Dedifferentiated amniotic fluid mesenchymal stem cell (primary cell): ENCODE measurements around the gene DUOX2.
"Not testable (repeated sequence)": the region's sequence is repeated elsewhere in the genome, so short reads cannot be mapped to it uniquely, and the experiment has no call there.

ENCODE experiments used
- DNase-seq: peaks from one replicate; pipeline ENCODE4 v3.0.0-alpha.2; 2016; ENCODE audit errors: extremely low spot score

Gene DUOX2

DNA sequence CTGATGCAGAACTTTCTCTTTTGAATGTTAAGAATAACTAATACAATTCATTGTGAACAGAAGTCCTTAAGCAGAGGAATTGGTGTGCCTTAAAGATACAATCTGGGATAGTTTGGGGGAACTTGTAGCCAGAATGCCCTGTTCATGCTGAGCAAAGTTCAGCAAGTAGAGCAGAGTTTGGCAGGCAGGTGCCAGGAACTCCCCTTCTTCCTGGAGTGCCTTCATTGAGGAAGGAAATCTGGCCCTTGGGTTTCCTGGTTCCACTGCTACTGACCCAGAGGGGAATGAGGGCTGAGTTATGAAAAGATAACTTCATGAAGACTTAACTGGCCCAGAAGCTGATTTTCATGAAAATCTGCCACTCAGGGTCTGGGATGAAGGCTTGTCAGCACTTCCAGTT lies 40.4 kb downstream of the DUOX2 start:
- DNase-seq, result not testable (repeated sequence)

DNA sequence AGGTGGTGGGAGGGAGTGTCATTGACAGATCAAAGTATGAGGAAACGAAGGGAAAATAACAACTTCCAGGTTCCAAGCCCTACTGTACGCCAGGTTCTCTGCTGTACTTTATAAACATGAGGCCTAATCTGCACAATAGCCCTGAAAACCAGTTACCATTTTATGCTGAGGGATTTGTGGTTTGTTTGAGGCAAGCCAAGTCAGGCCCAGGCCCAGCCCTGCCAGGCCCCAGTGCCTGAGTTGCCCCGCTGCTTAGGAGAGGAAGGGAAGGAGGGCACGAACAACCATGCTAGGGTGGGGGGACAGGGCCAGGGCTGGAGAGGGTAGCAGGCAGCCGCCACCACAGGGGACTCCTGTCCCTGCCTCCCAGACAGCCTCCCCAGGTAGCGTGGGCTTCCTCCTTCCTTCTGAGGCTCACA lies 44.0 kb downstream of the DUOX2 start:
- DNase-seq, result not testable (repeated sequence)

DNA sequence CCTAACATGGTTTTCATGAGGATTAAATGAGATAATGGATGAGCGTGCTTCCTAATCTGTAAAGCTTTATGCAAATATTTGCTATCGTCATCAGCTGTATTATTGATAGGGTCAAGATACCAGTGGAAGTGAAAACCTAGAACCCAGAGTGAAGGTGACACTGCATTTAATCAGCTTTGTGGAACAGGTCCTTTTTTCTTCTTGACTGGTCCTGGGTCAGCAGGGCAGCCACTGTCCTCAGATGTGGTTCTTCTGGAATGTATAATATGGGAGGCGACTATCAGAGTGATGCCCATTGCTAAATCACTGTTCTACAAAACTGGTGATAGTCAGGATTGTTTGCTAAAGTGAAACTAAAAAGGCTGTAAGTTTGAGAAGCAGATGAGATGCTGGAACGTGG lies 49.6 kb downstream of the DUOX2 start:
- no peak for DNase-seq

DNA sequence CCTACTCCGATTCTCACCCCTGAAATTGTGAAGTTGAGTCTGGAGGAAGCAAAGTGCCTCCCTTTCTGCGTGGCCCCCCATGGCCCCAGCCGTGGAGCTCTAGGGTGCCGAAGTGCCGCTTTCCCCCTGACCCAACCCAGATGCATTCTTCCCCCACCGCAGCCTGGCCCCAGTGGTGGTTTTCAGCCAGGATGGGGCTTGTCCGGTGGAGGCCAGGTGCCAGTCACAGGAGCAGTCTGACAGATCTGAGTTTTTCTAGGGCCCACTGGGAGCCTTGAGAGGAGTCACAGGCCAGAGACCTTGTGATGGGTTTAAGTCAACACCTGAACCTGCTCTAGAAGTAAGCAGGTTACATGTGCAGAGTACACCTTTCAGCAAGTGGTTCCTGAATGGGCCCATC lies 51.7 kb downstream of the DUOX2 start:
- not testable (repeated sequence) for DNase-seq

DNA sequence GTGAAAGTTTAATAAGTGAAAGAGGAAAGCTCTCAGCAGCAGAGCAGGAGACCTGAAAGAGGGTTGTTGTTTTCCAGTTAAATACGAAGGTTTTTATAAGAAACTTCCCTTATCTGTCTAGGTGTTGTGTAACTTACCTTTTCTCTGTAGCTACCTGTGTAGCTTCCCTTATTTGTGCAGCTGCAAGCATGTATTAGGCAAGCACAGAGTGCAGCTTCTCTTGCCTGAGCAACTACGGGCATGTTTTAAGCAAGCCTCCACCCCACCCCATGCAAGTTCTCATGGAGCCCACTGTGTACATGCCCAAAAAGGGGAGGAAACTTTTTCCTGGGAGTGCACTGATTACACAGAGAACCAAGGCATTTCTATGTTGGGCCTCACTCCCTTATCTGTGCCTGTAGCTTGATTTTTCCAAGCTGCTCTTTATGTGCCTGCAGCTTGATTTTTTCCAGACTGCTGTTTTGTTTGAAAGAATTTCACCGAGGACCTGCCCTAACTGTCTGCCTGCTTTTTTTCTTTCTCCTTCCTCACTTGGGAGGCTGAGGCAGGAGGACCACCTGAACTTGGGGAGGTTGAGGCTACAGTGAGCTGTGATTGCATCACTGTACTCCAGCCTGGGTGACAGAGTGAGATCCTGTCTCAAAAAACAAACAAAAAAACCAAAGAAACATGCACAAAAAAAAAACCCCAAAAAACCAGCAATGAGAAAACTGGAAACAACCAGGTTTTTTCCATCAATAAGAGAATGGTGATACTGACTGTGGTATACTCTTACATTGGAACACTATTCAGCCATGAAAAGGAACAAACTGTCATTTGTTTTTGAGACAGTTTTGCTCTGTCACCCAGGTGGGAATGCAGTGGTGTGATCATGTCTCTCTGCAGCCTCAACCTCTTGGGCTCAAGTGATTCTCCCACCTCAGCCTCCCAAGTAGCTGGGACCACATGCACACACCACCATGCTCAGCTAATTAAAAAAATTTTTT lies 55.0 kb downstream of the DUOX2 start:
- not testable (repeated sequence) for DNase-seq

DNA sequence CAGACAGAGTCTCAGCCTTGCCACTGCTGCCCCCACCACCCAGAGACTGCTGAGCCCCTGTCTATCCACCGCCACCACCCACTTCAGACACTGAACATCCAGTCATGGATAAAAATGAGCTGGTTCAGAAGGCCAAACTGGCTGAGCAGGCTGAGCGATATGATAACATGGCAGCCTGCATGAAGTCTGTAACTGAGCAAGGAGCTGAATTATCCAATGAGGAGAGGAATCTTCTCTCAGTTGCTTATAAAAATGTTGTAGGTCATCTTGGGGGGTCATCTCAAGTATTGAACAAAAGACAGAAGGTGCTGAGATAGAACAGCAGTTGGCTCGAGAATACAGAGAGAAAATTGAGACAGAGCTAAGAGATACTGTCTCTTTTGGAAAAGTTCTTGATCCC lies 61.3 kb downstream of the DUOX2 start:
- not testable (repeated sequence) for DNase-seq

DNA sequence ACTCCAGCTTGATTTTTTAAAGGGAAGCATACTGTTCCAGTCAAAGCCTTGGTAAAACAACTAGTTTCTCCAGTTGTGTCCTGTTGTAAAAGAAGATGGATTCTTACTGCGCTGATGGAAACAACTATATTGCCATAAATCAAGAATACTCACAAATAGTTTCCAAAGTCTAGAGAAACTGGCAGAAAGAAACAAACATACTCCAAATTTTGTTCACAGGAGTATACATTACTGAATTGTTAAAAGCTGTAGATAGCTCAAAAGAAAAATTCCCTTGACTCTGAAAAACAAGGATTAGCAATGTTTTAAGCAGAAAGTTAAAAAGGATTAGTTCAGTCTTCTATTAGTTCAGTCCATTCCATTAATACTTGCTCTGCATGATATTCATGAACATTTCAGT lies 63.4 kb downstream of the DUOX2 start:
- no peak for DNase-seq

DNA sequence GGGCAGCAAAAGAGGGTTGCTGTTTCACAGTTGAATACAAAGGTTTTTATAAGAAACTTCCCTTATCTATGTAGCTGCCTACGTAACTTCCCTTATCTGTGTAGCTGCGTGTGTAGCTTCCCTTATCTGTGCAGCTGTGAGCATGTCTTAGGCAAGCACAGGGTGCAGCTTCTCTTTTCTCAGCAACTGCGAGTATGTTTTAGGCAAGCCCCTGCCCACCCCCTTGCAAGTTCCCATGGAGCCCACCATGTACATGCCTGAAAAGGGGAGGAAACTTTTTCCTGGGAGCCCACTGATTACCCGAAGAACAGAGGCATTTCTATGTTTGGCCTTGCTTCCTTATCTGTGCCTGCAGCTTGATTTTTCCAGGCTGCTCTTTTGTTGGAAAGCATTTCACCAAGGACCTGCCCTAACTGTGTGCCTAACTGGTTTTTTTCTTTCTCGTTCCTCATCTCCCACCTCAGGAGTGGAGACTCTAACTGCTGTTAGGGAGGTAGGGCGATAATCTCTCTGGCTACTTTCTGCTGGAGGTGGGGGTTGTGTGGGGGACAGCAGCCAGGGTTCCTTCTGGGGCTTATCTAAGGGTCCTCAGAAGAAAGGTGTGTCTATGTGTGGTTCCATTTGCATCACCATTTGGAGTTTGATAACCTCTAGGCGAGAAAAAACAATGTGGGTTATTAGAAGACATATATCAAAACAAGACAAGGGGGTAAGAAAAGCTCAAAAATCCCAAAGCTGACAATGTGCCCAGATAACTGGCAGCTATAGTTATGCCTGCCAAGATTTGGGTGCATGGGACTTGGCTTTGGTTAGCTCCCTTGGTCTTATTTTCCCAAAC lies 65.0 kb downstream of the DUOX2 start:
- DNase-seq, result no peak

DNA sequence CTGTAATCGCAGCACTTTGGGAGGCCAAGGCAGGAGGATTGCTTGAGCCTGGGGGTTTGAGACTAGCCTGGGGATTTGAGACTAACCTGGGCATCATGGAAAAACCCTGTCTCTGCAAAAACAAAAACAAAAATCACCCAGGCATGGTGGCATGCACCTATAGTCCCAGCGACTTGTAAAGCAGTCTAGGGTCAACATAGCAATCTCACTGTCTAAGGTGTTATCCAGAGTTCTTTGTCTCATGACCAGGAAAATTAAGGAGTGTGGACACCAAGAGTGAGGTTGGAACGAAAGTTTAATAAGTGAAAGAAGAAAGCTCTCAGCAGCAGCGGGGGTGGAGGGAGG lies 65.6 kb downstream of the DUOX2 start:
- not testable (repeated sequence) for DNase-seq

DNA sequence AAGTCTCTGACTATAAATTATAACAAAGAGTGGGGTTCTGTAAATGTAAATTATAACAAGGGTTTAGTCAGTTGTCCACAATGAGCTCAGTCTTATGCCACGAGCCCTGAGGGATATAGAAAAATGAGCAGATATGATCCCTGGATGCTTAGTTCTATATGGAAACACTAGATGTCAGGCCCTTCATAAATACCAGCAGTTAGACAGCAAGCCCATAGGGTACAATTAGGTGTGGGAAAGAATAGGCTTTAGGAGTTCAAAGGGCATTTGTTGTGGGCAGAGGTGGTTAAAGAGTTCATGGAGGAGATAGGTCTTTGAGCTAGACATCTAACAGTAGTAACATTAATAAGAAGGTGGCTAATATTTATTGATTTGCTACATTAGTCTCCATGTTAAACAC lies 69.7 kb downstream of the DUOX2 start:
- DNase-seq, result not testable (repeated sequence)

DNA sequence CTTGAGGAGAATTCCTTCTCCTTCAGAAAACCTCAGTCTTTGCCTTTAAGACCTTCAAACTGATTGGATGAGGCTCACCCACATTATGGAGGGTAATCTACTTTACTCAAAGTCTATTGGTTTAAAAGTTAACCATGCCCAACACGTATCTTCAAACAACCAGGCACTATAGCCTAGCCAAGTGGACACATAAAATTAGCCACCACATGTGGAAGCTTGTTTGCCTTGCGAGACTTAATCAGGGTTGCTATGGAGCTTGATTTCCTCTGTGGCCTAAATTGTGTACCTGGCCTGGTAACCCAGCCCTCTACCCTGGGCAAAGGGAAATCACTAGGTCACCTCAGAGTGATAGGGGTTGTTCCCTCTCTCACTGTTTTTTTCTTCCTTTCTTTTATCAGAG lies 71.1 kb downstream of the DUOX2 start:
- DNase-seq, result not testable (repeated sequence)
